ELR (cell line): Measurements from ENCODE around the gene RAD9A.

Source experiments
- DNase-seq: peaks from one replicate; pipeline ENCODE4 v3.0.0-alpha.2; 2015; ENCODE audit warnings: low read depth

RAD9A gene

GRCh38 chr11:67428052-67429001, 36.5 kb downstream of the RAD9A start, which contains the start of gene RPS6KB2:
Gene RPS6KB2 (plus strand): TSS chr11:67428494. CDS start chr11:67428546, 52 bp downstream.
- peak; percentile 98 for DNase-seq

DNA sequence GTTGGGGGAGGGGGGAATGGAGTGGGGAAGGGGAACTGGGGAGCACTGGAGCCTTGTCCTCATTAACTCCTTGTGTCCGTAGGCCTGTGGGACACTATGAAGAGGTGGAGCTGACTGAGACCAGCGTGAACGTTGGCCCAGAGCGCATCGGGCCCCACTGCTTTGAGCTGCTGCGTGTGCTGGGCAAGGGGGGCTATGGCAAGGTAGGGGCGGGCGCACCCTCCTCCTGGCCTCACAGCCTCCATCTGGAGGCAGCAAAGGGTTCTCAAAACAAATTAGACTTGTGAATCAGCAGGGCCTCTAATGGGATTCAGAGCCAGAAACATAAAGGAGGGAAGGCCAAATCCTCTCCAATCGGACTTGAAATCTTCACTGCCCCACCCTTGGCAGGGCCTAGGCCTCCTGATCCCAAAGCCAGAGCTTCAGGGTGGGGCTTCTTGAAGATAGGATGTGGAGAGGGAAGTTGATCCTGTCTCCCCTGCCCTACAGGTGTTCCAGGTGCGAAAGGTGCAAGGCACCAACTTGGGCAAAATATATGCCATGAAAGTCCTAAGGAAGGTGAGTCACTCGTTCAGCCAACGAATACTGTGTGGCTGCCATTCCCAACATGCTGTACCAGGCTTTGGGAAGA, 37.4 kb downstream of the RAD9A start:
- DNase-seq, result no peak

DNA sequence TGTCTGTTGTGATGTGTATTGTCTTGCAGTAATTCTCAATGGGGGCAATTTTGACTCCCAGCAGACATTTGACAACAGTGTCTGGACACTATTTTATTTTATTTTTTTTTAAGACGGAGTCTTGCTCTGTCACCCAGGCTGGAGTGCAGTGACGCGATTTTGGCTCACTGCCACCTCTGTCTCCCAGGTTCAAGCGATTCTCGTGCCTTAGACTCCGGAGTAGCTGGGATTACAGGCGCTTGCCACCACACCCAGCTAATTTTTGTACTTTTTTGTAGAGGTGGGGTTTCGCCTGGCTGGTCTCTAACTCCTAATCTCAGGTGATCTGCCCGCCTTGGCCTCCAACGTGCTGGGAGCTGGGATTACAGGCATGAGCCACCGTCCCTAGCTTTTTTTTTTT, 37.9 kb downstream of the RAD9A start:
- DNase-seq, result no peak

GRCh38 chr11:67431346-67432249, 39.8 kb downstream of the RAD9A start:
- DNase-seq, result no peak

DNA sequence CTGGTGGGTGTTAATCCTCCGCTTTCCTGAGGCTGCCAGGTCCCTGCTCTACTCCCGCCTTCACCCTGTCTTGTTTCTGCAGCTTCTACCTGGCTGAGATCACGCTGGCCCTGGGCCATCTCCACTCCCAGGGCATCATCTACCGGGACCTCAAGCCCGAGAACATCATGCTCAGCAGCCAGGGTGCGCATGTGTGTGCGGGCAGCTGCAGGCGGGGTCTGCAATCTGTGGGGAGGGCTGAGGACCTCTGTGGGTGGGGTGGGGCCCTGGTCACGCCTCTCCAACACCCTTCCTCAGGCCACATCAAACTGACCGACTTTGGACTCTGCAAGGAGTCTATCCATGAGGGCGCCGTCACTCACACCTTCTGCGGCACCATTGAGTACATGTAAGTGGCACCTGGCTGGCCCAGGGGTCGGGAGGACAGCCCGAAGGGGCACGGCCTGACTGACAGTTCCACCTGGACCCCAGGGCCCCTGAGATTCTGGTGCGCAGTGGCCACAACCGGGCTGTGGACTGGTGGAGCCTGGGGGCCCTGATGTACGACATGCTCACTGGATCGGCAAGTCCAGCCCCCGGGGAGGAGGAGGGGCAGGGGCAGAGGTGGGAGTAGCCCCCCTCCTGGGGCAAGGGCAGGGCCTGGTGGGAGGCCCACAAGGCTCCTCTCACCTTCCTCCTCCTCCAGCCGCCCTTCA, 41.0 kb downstream of the RAD9A start:
- DNase-seq, result no peak

GRCh38 chr11:67433536-67434394, 42.0 kb downstream of the RAD9A start:
- no peak for DNase-seq

GRCh38 chr11:67434395-67434881, 42.7 kb downstream of the RAD9A start:
- no peak for DNase-seq

DNA sequence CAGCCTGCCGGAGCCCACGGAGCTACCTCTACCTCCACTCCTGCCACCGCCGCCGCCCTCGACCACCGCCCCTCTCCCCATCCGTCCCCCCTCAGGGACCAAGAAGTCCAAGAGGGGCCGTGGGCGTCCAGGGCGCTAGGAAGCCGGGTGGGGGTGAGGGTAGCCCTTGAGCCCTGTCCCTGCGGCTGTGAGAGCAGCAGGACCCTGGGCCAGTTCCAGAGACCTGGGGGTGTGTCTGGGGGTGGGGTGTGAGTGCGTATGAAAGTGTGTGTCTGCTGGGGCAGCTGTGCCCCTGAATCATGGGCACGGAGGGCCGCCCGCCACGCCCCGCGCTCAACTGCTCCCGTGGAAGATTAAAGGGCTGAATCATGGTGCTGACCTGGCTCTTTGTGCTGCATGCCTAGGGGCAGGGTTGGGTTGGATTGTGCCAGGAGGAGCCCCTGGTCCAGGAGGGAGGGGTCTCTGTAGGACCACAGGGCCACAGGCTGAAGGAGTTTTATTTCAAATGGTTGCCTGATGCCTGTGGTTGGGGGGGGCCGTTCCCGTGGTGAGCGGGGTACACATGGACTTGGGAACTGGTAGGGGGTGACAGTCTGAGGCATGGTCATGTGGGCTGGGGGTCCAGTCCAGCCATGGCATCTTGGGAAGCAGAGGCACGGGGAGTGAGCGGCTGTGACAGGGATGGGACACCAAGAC, 43.4 kb downstream of the RAD9A start:
- no peak for DNase-seq

DNA sequence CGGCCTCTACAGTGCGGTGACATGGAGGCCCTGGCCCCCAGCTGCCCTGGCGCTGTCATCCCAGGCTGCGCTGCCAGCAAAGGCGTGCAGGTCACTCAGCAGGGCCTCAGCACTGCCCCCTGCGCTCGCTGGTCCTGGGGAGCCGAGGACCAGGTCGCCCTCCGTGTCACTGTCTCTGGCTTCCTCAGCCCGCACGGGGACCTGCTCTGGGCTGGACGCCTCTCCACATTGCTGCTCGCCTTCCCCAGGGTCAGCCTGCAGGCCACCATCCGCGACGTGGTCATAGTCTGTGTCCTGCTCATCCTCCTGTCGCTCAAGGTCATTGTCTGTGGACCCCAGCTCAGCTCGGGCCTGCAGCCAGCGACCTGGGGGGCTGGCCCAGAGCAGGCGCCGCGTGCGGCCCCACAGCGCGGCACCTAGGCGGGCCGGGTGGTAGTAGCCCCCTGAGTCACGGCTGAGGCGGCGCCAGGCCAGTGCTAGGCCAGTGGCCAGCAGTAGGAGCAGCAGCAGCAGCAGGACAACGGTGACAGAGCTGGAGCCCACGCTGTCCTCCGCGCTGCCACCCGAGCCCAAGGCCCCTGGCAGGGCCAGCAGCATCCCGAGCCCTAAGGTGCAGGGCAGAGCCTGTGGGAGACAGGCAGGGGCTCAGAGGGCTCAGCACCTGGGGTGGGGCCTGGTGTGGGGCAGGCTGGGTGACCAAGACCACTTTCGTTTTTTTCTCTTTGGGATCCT, 44.1 kb downstream of the RAD9A start:
- DNase-seq, result no peak

DNA sequence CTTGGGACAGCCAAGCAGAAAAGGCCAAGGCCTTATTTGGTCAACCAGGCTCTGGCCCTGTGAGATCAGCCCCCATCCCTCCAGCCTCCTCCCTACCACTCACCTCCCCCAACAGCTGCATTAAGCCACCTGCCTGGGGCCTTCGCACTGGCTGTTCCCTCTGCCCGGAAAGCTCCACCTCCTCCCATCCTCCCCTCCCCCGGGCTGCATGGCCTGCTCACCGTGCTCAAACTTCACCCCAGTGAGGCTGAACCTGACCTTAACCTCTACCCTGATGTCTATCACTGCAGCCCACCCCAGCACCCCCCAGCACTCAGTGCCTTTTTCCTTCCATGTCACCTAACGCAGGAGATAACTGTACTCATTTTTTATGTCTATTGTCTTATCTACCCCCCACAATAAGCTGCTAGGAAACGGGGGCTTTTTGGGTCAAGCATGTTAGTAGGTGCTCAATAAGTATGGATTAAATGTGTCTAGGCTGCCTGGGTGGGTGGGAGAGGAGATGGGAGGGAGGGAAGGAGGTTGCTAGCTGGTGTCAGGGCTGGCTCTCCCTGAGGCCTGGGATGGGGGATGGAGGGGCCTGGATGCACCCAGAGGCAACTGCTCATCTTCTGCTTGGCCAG, 44.8 kb downstream of the RAD9A start:
- DNase-seq, result no peak

DNA sequence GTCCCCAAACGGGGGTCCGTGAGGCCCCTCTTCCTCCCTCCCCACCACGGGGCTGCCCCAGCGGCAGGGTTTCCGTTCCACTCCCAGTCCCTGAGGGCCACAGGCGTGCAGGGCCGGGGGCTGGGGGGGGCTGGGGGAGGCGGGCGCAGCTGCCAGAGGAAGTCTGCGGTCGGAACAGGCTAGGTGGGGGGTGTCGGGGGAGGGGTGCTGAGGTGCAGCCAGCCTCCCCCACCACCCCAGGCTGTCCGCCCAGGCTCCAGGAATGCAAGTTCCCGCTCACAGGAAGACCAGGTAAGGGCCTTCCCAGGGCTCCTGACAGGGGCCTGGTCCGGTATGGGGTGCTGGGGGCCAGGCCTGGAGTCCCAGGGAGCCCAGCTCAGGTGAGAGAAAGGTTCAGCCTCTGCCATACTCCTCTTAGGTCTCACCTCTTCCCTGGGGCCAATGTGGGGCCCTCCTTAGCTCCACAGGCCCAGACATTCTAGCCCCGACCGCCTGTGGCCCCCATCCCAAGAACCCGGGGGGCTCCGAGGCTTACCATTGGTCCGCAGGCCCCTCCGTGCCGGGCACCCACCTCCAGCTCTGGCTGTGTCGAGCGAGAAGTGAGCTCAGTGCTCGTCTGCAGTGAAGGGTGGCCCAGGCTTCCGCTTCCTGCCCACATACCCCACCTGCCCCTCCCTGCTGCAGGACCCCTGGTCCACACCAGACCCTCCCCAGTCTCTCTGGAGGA, 45.5 kb downstream of the RAD9A start, which contains the start of gene PTPRCAP:
Gene PTPRCAP (minus strand): TSS at position 601 of the 727 bp plus-strand sequence. CDS start 63 bp downstream, at position 538.
- no peak for DNase-seq

GRCh38 chr11:67437809-67438157, 46.0 kb downstream of the RAD9A start:
- no peak for DNase-seq

DNA sequence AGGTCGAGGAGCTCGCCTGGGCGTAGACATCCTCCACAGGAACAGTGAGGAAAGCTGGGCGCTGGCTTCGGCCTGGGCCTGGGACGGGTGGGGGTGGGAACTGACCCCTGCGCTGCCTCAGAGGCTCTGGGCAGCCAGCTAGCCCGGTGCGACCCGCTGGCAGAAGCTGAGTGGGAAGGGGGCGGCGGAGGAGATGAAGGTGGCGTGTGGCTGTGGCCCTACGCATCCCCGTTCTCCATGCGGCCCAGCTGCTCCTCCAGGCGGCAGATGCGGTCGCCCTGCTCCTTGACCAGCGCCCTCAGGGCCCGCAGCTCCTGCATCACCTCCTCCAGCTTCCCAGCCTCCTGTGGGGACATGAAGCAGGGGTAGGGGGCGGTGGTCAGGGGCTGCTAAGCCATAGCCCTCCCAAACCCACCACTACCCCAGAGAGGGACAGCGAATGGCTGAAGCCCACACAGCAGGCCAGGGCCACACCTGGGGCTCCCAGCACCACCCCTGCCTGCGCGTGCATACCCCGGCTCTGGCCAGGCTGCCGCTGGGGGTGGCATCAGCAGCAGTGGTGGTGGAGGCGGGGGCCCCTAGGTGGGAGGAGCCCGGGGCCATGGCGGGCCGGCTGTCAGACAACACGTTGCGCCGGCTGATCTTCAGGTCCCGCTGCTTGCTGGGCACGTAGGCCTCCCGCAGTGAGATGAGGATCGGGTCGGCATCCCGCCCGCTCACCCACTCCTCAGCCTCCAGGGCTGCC, 46.5 kb downstream of the RAD9A start:
- no peak for DNase-seq

DNA sequence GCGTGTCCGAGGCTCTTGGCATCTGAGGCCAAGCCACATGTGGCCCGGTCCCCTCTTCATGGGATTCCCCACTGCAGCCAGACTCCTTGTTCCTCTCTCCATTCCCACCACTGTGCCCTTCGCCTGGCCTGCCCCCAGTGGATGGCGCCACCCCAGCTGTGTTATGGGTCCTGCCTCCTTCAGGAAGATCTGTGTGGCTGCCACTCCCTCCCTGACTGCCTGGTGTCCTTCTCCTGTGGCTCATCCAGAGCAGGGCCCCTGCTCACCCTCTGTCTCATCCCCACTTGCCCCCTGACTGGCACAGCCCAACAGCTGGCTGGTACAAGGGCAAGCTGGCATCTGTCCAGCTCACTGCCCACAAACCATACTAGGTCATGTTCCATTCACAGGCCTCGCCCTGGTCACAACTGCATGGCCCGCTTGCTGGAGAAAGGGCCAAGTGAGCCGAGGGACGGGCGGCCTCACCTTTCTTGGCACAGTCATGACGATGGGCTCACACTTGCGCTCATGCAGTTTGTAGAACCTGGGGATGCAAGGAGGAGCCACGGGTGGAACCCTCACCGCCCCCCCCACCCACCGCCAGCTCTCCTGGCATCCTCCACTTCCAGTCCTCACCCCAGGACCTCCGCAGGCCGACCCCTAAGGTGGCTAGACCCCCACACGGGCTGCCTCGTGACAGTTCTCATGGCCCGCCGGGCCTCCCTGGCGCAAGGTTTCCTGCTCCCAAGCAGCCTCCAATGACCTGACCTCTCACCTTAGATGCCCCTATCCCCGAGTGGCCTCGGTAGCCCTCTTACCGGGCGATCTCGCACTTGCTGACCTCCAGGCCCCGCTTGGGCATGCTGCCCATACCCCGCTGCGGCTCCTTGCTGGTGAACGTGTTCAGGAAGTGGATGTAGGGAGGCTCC, 47.8 kb downstream of the RAD9A start:
- DNase-seq, result peak; percentile 27

GRCh38 chr11:67440229-67441097, 48.7 kb downstream of the RAD9A start:
- DNase-seq, result no peak
